ENCODE data around the gene PRKCA. TPM values are rescaled to one million over a fixed set of nuclear protein-coding genes. Genes with fewer than 3 reads are reported as not detected.
A peak's percentile ranks its signal among the peaks of the same experiment; 100 is the strongest.

PRKCA gene
- total and polyA plus RNA-seq, 9 of the 15 experiments (the other 6 are each of a cell fraction or from before 2014, with no cell fraction given): 3.2 to 33.0 (median 17.8) TPM

- TF ChIP-seq HDAC1 (IDR thresholded peaks at IDR 0.05) (peak in 1 of 2 experiments; percentile 30; a peak in 1 of 4 replicates), TFAM (CRISPR knock-in tag; conservative IDR thresholded peaks at IDR 0.05) (no peak), CTBP1 (IDR thresholded peaks at IDR 0.05; ENCODE audit: borderline replicate concordance) (peak; percentile 58; the same call in 1 of the 2 replicates), RBBP5 (IDR thresholded peaks at IDR 0.05; ENCODE audit: borderline replicate concordance, insufficient read depth, low read length, poor library complexity, severe bottlenecking) (peak; percentile 24), NFRKB (IDR thresholded peaks at IDR 0.05; ENCODE audit: low read depth) (peak; percentile 14; the same call in 1 of the 2 replicates), KAT7 (CRISPR knock-in tag; IDR thresholded peaks at IDR 0.05; ENCODE audit: borderline replicate concordance) (0 out of 2 replicates have a peak, but pooled peaks have one; percentile 56), CBFA2T3 (IDR thresholded peaks at IDR 0.05) (peak; percentile 62), MEIS2 (IDR thresholded peaks at IDR 0.05; ENCODE audit: partially characterized antibody) (peak; percentile 40), MEF2D (tag; conservative IDR thresholded peaks at IDR 0.05; ENCODE audit: low read depth) (0 out of 2 replicates have a peak, but pooled peaks have one; percentile 50), RFX1 (IDR thresholded peaks at IDR 0.05) (peak; percentile 15; the same call in 1 of the 2 replicates), TEAD2 (tag; IDR thresholded peaks at IDR 0.05) (no peak), L3MBTL2 (IDR thresholded peaks at IDR 0.05) (0 out of 2 replicates have a peak, but pooled peaks have one; percentile 15), ATF3 (IDR thresholded peaks at IDR 0.05) (0 out of 2 replicates have a peak, but pooled peaks have one; percentile 2), ATF3 (CRISPR knock-in tag; conservative IDR thresholded peaks at IDR 0.05) (no peak), VEZF1 (CRISPR knock-in tag; IDR thresholded peaks at IDR 0.05) (peak; percentile 40; the same call in 1 of the 2 replicates), ZNF436 (CRISPR knock-in tag; IDR thresholded peaks at IDR 0.05) (no peak), ARID1B (IDR thresholded peaks at IDR 0.05) (peak; percentile 5; the same call in 1 of the 2 replicates), HDAC2 (IDR thresholded peaks at IDR 0.05) (0 out of 2 replicates have a peak, but pooled peaks have one; percentile 51), SOX6 (IDR thresholded peaks at IDR 0.05) (0 out of 2 replicates have a peak, but pooled peaks have one; percentile 5), ZNF584 (CRISPR knock-in tag; IDR thresholded peaks at IDR 0.05; ENCODE audit: low read depth) (0 out of 2 replicates have a peak, but pooled peaks have one; percentile 31), NCOR1 (IDR thresholded peaks at IDR 0.05) (0 out of 2 replicates have a peak, but pooled peaks have one; percentile 5), EGR1 (conservative IDR thresholded peaks at IDR 0.05) (peak; percentile 57)
- TF ChIP-seq, protein P1, sequence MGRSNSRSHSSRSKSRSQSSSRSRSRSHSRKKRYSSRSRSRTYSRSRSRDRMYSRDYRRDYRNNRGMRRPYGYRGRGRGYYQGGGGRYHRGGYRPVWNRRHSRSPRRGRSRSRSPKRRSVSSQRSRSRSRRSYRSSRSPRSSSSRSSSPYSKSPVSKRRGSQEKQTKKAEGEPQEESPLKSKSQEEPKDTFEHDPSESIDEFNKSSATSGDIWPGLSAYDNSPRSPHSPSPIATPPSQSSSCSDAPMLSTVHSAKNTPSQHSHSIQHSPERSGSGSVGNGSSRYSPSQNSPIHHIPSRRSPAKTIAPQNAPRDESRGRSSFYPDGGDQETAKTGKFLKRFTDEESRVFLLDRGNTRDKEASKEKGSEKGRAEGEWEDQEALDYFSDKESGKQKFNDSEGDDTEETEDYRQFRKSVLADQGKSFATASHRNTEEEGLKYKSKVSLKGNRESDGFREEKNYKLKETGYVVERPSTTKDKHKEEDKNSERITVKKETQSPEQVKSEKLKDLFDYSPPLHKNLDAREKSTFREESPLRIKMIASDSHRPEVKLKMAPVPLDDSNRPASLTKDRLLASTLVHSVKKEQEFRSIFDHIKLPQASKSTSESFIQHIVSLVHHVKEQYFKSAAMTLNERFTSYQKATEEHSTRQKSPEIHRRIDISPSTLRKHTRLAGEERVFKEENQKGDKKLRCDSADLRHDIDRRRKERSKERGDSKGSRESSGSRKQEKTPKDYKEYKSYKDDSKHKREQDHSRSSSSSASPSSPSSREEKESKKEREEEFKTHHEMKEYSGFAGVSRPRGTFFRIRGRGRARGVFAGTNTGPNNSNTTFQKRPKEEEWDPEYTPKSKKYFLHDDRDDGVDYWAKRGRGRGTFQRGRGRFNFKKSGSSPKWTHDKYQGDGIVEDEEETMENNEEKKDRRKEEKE (IDR thresholded peaks at IDR 0.05; ENCODE audit: borderline replicate concordance in 1 of 2, control insufficient read depth in 1 of 2, low read depth in 2 of 2, low read length in 1 of 2): peak in 1 of 2 experiments; percentile 69; a peak in 1 of 4 replicates
Observed at GRCh38 chr17:66507982-66508760, 205.8 kb downstream of the PRKCA start (continued).

Measured in K562 (cell line).